ENCODE results near the gene SKIC2.
"Not testable (repeated sequence)": the region's sequence is repeated elsewhere in the genome, so short reads cannot be mapped to it uniquely, and the experiment has no call there.

SKIC2 gene

DNA sequence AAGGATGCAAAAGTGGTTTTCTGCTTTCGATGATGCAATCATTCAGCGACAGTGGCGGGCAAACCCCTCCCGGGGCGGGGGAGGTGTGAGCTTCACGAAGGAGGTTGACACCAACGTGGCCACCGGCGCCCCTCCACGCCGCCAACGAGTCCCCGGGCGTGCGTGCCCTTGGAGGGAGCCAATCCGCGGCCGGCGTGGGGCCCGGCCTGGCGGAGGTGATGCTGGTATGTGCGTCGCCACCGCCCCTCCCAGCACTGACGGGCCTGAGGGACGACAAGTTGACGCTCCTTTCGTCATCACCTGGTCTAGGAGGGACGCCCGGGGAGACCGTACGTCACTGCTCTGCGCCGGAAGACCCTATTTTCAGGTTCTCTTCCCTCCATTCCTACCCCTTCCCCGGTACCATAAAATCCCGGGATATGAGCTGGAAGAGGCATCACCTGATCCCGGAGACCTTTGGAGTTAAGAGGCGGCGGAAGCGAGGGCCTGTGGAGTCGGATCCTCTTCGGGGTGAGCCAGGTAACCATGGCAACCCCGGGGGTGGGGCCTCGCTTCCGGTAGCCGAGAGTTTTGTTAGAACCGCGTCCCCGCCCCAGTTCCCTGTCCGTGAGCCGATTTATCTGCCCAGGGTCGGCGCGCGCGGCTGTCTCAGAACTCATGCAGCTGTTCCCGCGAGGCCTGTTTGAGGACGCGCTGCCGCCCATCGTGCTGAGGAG is 13.2 kb downstream of the SKIC2 start, which contains the start of gene DXO:
Gene DXO, minus strand, starts transcription at position 146 of the 716 bp plus-strand sequence. CDS start 463 bp downstream, outside the sequence.
- Mint-ChIP-seq H3K27ac (peak within 1 kb of the TSS; percentile 99), H3K27me3 (no peaks in the 10 kb centered on the region), H3K9me3 (no peaks in the 10 kb centered on the region), H3K4me1 (peaks cover 47% of the 10 kb centered on the region), H3K4me3 (peak within 1 kb of the TSS; percentile 84), H3K36me3 (peaks cover 9% of the 10 kb centered on the region)

DNA sequence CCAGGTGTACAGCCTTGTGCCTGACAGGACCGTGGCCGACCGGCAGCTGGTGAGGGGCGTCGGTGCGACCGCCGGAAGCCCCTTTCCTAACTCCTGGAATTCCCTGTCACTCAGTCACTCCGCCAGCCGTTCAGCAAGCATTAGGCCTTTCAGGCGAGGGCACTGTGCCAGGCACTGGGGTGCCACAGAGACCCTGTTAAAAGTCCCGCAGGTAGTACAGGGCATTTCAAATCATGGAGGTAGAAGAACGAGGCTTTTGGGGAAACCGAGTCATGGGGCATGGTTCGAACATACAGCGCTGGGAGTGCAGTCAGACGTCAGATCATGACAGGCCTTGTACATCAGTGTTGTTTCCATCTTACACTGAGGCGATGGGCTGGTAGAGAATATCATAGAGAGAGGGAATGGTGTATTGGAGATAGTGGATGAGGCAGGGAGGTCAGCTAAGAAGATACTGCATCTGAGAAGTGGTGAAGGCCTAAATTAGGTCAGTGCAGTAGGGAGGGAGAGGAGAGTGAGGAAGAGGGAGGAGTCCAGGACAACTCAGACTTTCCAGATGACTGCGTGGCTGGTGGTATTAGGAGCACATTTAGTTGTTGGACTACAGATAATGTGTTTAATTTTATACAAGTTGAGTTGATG is 13.9 kb downstream of the SKIC2 start:
- Mint-ChIP-seq H3K9me3 (no peaks in the 10 kb centered on the region), H3K27ac (peak overlapping the region; percentile 99), H3K27me3 (no peaks in the 10 kb centered on the region), H3K36me3 (peaks cover 9% of the 10 kb centered on the region), H3K4me1 (peaks cover 47% of the 10 kb centered on the region), H3K4me3 (peak overlapping the region; percentile 84)

DNA sequence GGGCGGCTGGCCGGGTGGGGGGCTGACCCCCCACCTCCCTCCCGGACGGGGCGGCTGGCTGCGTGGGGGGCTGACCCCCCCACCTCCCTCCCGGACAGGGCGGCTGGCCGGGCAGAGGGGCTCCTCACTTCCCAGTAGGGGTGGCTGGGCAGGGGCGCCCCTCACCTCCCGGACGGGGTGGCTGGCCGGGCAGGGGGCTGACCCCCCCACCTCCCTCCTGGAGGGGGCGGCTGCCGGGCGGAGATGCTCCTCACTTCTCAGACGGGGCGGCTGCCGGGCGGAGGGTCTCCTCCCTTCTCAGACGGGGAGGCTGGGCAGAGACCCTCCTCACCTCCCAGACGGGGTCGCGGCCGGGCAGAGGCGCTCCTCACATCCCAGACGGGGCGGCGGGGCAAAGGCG is 17.1 kb downstream of the SKIC2 start:
- H3K36me3 Mint-ChIP-seq, H3K4me3 Mint-ChIP-seq, H3K27ac Mint-ChIP-seq, H3K27me3 Mint-ChIP-seq, H3K9me3 Mint-ChIP-seq: not testable (repeated sequence)
- peaks cover 45% of the 10 kb centered on the region for H3K4me1 Mint-ChIP-seq

DNA sequence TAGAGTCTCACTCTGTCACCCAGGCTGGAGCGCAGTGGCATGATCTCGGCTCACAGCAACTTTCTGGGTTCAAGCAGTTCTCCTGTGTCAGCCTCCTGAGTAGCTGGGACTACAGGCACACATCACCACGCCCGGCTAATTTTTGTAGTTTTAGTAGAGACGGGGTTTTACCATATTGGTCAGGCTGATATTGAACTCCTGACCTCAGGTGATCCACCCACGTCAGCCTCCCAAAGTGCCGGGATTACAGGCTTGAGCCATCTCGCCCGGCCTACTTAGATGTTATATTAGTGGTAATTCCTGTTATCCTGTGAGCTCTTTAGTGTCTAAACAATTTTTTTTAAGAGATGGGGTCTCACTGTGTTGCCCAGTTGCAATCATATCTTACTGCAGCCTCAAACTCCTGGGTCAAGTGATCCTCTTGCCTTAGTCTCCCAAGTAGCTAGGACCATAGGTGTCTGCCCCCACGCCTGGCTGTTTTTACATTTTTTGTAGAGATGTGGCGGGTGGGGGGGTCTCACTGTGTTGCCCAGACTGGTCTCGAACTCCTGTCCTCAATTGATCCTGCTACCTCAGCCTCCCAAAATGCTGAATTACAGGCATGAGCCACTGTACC is 18.9 kb downstream of the SKIC2 start:
- peaks cover 32% of the 10 kb centered on the region for H3K4me1 Mint-ChIP-seq
- no peaks in the 10 kb centered on the region for H3K9me3 Mint-ChIP-seq
- H3K4me3 Mint-ChIP-seq, result no peak overlapping the region
- no peaks in the 10 kb centered on the region for H3K27me3 Mint-ChIP-seq
- no peak overlapping the region for H3K27ac Mint-ChIP-seq
- peaks cover 2% of the 10 kb centered on the region for H3K36me3 Mint-ChIP-seq

DNA sequence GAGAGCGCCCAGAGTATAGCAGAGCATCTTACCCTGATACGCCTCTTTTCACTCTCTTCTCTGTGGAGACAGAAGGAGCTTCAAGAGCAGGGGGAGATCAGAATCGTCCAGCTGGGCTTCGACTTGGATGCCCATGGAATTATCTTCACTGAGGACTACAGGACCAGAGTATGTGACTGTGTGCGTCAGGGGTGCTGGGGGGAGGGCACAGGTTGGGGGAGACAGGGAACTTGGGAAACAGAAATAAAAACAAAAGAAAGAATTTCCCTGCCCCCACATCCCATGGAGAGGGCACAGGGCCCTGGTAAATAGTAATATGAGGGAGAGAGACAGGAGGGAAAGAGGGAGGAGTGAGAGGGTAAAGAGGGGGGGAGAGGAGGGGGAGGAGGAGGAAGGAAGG is 19.9 kb downstream of the SKIC2 start:
- Mint-ChIP-seq H3K4me3 (no peak overlapping the region), H3K27ac (peak overlapping the region; percentile 41), H3K4me1 (peaks cover 23% of the 10 kb centered on the region), H3K36me3 (peaks cover 2% of the 10 kb centered on the region), H3K27me3 (no peaks in the 10 kb centered on the region), H3K9me3 (no peaks in the 10 kb centered on the region)

DNA sequence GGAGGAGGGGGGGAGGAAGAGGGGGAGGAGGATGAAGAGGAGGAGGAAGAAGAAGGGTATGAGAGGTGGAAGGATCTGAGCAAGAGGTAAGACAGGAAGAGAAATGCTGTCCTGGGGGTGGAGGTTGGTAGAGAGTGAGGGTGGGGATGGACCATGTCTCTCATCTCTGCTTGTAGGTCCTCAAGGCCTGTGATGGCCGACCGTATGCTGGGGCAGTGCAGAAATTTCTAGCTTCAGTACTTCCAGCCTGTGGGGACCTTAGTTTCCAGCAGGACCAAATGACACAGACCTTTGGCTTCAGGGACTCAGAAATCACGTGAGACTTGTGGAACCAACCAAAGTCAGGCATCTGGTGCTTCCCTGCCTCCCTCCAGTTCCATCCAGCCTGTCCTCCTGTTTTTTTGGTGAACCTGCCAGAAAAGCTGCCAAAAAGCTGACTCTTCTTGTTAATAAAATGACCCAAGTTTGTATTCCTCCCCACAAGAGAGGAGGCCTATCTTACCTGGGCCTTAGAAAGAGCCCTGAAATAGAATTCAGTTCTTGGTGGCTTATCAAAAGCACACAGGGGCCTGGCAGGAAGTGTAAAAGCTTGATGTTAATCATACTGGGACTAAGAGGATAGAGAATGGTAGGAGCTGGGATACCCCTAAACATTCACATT is 20.4 kb downstream of the SKIC2 start:
- H3K36me3 Mint-ChIP-seq, result peaks cover 2% of the 10 kb centered on the region
- H3K4me1 Mint-ChIP-seq, result peaks cover 18% of the 10 kb centered on the region
- no peaks in the 10 kb centered on the region for H3K27me3 Mint-ChIP-seq
- H3K27ac Mint-ChIP-seq, result peak overlapping the region; percentile 60
- H3K9me3 Mint-ChIP-seq, result no peaks in the 10 kb centered on the region
- H3K4me3 Mint-ChIP-seq, result no peak overlapping the region

DNA sequence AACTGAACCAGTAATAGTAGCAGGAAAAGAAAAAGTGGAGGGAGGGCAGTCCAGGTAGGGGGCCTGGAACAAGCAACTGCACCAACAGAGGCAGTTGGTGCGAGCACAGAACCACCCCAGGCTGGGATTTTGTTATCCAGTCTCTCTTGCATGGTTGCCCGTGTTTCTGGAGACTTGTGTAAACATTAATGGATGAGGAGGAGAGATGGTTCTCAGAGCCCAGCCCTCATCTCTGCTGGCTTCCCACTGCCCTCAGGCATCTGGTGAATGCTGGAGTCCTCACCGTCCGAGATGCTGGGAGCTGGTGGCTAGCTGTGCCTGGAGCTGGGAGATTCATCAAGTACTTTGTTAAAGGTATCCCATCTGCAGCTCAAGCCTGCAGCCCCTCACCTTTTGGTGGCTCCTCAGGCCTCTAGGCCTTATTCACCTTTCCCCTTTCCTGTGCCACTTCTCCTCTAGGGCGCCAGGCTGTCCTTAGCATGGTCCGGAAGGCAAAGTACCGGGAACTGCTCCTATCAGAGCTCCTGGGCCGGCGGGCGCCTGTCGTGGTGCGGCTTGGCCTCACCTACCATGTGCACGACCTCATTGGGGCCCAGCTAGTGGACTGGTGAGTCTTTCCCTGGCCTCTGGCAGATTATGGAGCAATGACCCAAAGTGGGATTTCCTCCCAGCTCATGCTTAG is 21.4 kb downstream of the SKIC2 start:
- H3K4me1 Mint-ChIP-seq, result peaks cover 14% of the 10 kb centered on the region
- not testable (repeated sequence) for H3K4me3 Mint-ChIP-seq, H3K9me3 Mint-ChIP-seq, H3K27ac Mint-ChIP-seq, H3K27me3 Mint-ChIP-seq, H3K36me3 Mint-ChIP-seq

DNA sequence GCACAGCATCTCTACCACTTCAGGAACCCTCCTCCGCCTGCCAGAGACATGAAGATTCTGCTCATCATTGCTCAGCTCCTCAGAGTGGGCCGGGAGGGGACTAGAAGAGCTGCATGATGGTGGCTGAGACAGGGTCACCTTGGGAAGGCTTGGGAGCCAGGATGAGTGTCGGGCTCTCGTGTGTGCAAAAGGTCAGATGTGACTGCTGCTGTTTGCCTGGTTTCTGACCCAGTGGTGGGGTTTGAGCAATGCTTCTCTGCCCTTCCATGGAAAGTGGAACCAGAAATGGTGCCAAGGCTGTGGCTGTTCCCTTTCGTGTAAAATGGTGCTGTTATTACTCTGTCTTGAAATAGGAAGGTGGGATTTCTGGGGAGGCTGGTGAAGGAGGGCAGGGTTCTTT is 22.0 kb downstream of the SKIC2 start:
- not testable (repeated sequence) for H3K9me3 Mint-ChIP-seq, H3K27ac Mint-ChIP-seq, H3K36me3 Mint-ChIP-seq, H3K27me3 Mint-ChIP-seq, H3K4me3 Mint-ChIP-seq
- H3K4me1 Mint-ChIP-seq, result peaks cover 14% of the 10 kb centered on the region

DNA sequence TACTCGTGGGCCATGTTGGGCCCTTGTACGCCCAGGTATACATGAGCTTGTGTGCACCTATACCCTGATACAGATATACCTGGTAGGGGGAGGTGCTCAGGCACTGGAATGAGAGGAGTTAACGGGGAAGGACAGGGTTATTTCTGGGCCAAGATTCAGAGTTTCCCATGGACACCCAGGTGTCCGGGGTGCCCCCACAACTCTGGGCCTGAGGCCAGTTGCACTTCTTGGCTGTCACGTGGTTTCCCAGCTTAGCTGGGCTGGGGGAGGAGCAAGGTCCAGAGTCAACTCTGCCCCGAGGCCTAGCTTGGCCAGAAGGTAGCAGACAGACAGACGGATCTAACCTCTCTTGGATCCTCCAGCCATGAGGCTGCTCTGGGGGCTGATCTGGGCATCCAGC is 22.8 kb downstream of the SKIC2 start, which contains the start of gene C4A:
Gene C4A, plus strand, starts transcription at position 314 of the 400 bp plus-strand sequence. Its CDS starts 51 bp downstream, at position 365.
- not testable (repeated sequence) for H3K4me3 Mint-ChIP-seq, H3K27me3 Mint-ChIP-seq, H3K36me3 Mint-ChIP-seq, H3K9me3 Mint-ChIP-seq, H3K27ac Mint-ChIP-seq
- peaks cover 14% of the 10 kb centered on the region for H3K4me1 Mint-ChIP-seq

DNA sequence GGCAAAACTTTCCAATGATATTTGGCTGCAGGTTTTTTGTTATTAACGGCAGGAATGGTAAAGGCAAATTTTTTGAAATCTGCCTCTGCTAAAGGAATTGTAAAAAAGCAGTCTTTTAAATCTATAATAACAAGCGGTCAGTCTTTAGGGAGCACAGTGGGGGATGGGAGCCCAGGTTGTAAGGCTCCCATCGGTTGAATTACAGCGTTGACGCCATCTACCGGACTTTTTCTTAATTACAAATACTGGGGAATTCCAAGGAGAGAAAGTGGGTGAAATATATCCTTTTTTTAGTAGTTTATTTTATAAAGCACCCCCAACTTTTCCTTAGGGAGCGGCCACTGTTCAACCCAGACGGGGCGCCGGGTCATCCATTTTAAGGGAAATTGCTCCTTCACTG is 30.4 kb downstream of the SKIC2 start:
- H3K27me3 Mint-ChIP-seq, H3K4me3 Mint-ChIP-seq, H3K4me1 Mint-ChIP-seq: not testable (repeated sequence)

DNA sequence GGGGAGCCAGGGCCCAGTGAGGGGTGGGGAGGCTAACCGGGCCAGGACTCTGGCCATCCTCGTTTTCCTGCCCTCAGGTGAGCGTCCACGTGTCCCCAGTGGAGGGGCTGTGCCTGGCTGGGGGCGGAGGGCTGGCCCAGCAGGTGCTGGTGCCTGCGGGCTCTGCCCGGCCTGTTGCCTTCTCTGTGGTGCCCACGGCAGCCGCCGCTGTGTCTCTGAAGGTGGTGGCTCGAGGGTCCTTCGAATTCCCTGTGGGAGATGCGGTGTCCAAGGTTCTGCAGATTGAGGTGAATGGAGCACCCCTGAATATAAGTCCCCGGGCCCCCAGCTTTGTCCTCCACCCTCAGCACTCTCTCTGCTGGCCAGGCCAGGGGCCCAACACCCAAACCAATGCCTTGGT is 35.4 kb downstream of the SKIC2 start:
- H3K27me3 Mint-ChIP-seq, H3K36me3 Mint-ChIP-seq, H3K27ac Mint-ChIP-seq, H3K9me3 Mint-ChIP-seq, H3K4me1 Mint-ChIP-seq, H3K4me3 Mint-ChIP-seq: not testable (repeated sequence)

More for the DNA sequence above, 30.4 kb downstream of the SKIC2 start:
- H3K27ac Mint-ChIP-seq, H3K9me3 Mint-ChIP-seq, H3K36me3 Mint-ChIP-seq: not testable (repeated sequence)

DNA sequence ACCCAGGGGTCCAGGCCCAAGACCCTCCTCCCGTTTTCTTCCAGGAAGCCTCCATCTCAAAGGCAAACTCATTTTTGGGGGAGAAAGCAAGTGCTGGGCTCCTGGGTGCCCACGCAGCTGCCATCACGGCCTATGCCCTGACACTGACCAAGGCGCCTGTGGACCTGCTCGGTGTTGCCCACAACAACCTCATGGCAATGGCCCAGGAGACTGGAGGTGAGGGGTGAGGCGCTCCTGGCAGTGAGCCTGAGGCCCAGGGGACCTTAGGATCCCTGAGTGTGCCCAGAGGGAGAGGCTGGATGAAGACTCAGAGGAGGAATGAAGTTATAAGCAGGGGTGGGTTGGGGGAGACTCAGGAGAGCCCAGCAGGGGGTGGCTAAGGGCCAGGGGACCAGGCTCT is 37.4 kb downstream of the SKIC2 start:
- not testable (repeated sequence) for H3K4me3 Mint-ChIP-seq, H3K9me3 Mint-ChIP-seq, H3K27me3 Mint-ChIP-seq, H3K36me3 Mint-ChIP-seq, H3K27ac Mint-ChIP-seq, H3K4me1 Mint-ChIP-seq

DNA sequence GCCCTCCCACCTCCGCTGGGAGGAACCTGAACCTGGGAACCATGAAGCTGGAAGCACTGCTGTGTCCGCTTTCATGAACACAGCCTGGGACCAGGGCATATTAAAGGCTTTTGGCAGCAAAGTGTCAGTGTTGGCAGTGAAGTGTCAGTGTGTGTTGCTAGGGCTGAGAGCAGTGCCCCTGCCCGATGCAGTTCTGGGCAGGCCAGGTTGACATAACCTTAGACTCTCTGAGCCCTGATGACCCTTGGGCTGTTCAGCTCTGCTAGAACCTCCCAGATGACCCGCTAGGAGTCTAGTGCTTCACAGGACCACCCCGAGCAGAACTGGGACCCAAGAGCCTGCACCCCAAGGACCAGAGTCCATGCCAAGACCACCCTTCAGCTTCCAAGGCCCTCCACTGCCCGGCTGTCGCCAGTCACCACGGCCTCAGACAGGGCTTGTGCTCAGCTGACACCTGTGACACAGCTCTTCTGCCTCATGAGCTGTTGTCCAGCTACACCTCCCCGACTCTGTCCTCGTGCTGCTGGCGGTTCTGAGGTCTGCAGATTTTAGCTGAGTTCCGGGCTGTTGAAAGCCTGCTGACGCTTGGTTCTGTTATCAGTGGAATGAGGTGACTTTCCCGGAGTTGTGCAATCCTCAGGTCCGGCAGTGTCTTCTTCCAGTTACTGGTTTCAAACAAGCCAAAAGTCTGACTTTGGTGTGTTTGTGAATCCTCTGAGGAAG is 43.7 kb downstream of the SKIC2 start:
- H3K4me1 Mint-ChIP-seq, result peaks cover 10% of the 10 kb centered on the region
- H3K36me3 Mint-ChIP-seq, H3K27ac Mint-ChIP-seq, H3K9me3 Mint-ChIP-seq, H3K4me3 Mint-ChIP-seq, H3K27me3 Mint-ChIP-seq: not testable (repeated sequence)

DNA sequence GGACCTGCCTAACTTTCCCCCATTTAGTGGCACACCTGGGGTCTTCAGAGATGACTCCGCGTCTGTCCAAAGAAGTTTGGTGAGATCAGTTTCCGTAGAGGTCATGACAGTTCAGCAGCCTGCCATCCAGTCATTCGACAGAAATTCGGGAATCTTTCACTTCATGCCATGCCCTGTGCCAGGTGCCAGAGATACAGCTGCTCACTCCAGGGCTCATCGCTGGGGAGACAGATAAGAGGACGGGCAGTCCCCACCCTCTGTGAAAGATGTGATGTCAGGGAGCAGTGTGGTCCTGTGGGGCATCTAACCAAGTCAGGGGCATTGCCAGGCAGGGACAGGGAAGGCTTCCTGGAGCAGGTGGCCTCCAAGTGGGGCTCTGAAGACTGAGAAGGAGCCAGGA is 44.3 kb downstream of the SKIC2 start:
- H3K36me3 Mint-ChIP-seq, H3K4me3 Mint-ChIP-seq, H3K27me3 Mint-ChIP-seq, H3K27ac Mint-ChIP-seq, H3K9me3 Mint-ChIP-seq: not testable (repeated sequence)
- H3K4me1 Mint-ChIP-seq, result peaks cover 10% of the 10 kb centered on the region

DNA sequence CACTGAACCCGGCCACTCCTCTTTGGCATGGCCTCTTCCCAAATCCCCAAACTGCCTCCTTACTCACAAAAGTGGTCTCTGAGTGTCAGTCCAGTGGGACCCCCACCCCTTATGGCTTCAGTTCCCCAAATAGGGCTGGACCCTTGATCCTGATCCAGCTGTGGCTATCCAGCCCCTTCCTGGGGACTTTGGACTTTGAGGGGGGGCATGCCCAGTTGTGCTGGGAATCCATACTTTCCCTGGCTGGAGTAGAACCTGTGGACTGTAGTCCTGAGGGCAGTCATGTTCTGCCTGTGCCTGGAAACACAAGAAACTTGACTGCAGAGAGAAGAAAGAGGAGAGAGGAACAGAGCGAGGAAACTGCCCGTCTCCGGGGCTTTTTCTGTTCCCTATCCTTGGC is 45.4 kb downstream of the SKIC2 start:
- H3K9me3 Mint-ChIP-seq, H3K27me3 Mint-ChIP-seq, H3K4me3 Mint-ChIP-seq, H3K27ac Mint-ChIP-seq, H3K36me3 Mint-ChIP-seq: not testable (repeated sequence)
- peaks cover 10% of the 10 kb centered on the region for H3K4me1 Mint-ChIP-seq

Data from activated naive CD4-positive, alpha-beta T cell treated with anti-CD3 and anti-CD28 coated beads, Interleukin-2, amount 50 U/mL, for 24 hours (primary cell).